Ammon's horn (tissue), 1 donor: Measurements from ENCODE around the gene PLPP7.
"Not testable (repeated sequence)": the region's sequence is repeated elsewhere in the genome, so short reads cannot be mapped to it uniquely, and the experiment has no call there.

Experiments
- DNase-seq: peaks from one replicate; pipeline ENCODE4 v3.0.0-alpha.2; 2016; ENCODE audit warnings: low spot score

Gene PLPP7

DNA sequence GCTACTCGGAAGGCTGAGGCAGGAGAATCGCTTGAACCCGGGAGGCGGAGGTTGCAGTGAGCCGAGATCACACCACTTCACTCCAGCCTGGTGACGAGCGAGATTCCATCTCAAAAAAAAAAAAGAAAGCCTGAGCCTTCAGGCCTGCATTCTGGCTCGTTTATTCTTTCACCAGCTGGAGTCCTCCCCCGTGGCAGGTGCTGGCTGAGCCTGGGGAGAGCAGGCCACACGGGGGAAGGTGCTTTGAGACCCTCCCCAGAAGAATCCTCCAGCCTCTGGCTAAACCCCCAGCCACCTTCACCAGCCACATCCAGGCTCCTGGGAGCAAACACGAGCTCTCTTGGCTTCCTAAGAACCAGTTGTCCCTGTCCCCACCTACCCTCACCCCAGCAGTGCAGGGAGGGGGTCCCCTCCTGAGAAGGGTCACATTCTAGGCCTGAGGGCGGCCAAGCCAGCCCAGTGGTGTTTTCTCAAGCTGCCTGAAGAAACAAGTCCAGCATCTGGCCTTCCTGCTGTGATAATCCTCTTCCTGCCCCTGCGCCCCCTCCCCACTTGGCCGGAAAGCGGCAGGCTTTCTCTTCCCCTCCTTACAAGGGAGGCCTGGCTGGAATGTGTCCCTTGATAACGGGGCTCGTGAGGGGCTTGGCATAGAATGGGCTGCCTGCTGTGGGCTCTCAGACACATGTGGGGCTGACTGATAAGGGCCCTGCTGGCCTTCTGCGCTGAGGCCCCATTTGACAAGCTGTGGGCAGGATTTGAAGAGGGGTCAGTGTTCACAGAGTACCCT, 41.5 kb downstream of the PLPP7 start:
- no peak for DNase-seq

- DNase-seq: not testable (repeated sequence)
Observed at GRCh38 chr9:131331996-131332395, 42.5 kb downstream of the PLPP7 start.

GRCh38 chr9:131333771-131334628, 44.5 kb downstream of the PLPP7 start:
- DNase-seq: no peak

DNA sequence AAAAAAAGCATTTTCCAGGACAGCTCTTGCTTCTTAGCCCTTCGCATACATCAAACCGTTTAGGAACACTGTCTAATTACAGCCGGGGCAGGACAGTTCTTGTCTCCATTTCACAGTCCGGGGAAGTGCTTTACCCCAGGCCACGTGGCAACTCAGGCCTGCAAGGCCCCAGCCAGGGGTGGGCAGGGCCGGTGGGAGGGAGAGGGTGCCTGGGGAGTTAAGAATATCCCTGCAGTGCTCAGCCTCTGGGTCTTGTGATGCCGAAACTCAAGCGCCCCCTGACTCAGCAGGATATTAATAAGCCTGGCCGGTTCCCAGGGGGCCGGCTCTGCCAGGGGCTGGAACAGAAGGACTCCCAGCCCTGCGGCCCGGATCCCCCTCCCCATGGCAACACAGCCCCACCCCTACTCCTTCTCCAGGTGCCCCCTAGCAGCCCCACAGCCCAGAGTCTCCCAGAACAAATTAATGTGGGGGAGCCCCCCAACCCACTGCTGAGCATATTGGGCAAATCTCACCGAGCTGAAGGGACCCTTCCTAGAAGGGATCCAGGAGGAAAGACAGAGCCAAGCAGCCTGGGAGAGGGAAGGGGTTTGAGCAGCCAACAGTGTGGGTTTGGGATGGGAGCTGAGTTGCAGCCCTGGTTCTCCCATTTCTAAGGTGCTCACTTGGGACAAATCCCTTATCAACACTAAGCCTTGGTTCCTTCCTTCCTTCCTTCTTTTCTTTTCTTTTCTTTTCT, 45.3 kb downstream of the PLPP7 start:
- no peak for DNase-seq

DNA sequence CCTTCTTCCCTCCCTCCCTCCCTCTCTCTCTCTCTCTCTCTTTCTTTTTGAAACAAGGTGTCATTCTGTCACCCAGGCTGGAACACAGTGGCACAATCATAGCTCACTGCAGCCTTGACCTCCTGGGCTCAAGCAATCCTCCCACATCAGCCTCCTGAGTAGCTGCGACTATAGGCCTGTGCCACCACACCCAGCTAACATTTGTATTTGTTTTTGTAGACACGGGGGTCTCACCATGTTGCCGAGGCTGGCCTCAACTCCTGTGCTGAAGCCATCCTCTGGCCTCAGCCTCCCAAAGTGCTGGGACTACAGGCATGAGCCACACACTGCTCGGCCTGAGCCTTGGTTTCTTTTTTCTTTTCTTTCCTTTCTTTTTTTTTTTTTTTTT, 45.8 kb downstream of the PLPP7 start:
- no peak for DNase-seq

DNA sequence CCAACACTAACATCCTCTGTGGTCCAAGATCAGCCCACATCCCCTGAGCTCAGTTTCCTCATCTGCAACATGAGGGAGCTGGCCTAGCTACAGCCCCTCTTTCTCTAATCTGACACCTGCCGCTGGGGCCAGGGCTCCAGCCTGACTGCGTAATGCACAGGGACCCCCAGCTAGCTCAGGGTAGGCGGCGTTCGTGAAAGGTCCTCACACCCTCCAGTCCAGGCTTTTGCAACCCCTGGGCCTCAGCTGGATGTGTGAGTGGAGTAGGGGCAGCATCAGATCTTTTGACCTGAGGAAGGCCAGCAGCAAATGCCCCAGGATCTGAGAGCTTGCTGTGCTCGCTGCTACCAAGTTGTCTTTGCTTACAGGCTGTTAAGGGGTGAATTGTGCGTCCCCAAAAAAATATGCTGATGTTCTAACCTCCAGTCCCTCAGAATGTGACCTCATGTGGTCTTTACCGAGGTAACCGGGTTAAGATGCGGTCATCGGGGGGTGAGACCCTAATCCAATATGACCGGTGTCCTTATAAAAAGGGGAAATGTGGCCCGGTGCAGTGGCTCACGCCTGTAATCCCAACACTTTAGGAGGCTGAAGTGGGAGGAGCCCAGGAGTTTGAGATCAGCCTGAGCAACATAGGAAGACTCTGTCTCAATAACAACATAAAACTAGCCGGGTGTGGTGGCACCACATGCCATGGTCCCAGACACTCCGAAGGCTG, 47.8 kb downstream of the PLPP7 start:
- DNase-seq: no peak

GRCh38 chr9:131339212-131339611, 49.7 kb downstream of the PLPP7 start:
- DNase-seq: not testable (repeated sequence)

DNA sequence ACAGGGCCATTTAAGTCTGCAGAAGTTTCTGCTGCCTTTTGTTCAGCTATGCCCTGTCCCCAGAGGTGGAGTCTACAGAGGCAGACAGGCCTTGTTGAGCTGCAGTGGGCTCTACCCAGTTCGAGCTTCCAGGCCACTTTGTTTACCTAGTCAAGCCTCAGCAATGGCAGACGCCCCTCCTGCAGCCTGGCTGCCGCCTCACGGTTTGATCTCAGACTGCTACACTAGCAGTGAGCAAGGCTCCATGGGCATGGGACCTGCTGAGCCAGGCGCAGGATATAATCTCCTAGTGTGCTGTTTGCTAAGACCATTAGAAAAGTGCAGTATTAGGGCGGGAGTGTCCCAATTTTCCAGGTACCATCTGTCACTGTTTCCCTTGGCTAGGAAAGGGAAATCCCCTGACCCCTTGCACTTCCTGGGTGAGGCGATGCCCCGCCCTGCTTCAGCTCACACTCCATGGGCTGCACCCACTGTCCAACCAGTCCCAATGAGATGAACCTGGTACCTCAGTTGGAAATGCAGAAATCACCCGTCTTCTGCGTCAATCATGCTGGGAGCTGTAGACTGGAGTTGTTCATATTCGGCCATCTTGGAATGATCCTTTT, 55.5 kb downstream of the PLPP7 start:
- DNase-seq: not testable (repeated sequence)

DNA sequence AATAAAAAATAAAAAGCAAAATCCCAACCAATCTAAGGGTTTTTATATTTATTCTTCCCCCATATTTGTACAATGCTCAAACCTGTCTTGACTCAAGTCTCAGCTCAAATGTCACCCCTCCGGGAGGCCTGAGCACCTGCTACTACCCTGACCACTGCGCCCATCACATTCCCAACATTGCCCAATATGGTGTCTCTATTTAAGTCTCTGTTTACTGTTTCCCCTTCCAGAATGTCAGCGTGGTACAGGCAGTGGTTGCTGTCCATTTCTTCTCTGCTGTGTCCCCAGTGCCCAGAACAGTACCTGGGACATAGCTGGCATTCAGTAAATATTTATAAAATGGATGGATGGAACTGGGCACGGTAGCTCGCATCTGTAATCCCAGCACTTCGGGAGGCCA, 57.0 kb downstream of the PLPP7 start:
- DNase-seq: no peak

DNA sequence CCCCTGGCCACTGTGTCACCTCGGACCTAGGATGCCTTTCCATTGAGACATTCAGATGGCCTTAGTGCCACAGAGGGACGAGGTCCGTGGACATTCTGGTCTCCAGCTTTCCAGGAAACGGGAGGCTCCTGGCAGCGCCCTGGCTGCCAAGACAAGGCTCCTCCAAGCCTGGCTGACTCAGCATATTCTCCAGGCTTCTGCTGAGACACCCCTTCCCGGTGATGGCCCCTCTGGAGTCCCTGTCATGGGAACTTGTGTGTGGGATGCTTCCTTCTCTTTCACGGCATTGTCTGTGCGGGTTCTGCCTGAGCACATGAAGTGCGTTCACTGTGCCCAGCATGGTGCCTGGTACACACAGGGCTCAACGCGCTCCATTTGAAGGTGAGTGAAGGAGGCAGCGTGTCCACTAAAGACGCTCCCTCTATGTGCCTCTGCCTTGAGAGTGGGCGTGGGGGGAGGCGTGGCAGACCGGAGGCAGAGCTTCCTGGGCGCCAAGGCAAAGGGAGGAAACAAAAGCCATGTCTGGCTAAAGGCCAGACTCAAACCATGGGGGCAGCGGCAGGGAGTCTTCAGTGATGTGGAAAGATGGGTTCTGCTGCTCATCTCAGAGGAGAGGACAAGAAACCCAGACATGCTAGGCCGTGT, 58.0 kb downstream of the PLPP7 start:
- no peak for DNase-seq

- no peak for DNase-seq
Observed at GRCh38 chr9:131348631-131349521, 59.4 kb downstream of the PLPP7 start.

- no peak for DNase-seq
Observed at GRCh38 chr9:131349522-131349880, 60.0 kb downstream of the PLPP7 start.

GRCh38 chr9:131349881-131350563, 60.5 kb downstream of the PLPP7 start:
- peak; percentile 94 for DNase-seq

DNA sequence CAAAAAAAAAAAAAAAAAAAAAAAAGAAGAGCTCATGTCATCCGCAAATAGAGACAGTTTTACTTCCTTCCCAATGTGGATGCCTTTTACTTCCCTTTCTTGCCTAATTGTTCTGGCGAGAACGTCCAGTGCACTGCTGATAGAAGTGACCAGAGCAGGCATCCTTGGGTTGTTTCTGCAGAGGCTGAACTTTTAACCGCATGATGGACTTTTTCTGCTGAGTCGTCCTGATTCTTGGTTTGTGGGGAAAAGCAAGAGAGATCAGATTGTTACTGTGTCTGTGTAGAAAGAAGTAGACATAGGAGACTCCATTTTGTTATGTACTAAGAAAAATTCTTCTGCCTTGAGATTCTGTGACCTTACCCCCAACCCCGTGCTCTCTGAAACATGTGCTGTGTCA, 67.0 kb downstream of the PLPP7 start:
- DNase-seq: peak; percentile 69

DNA sequence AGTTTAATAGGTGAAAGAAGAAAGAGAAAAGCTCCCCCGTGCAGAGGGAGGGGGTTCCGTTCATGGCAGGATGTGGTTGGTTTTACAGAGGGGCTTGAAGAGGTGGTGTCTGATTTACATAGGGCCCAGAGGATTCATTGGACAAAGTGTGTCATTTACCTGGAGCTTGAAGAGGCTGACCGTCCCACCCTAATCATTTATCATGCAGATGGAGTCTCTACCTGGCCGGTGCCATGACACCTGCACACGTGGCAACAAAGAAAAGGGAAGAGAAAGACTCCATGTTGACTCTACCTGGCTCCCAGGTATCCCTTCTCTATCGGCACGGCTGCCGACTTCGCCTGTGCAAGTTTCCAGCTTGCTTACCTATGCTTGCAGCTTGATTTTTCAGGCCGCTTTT, 69.0 kb downstream of the PLPP7 start:
- no peak for DNase-seq
